ENCODE measurements around the gene HECTD2.
A peak's percentile ranks its signal among the peaks of the same experiment; 100 is the strongest.

HECTD2 gene

DNA sequence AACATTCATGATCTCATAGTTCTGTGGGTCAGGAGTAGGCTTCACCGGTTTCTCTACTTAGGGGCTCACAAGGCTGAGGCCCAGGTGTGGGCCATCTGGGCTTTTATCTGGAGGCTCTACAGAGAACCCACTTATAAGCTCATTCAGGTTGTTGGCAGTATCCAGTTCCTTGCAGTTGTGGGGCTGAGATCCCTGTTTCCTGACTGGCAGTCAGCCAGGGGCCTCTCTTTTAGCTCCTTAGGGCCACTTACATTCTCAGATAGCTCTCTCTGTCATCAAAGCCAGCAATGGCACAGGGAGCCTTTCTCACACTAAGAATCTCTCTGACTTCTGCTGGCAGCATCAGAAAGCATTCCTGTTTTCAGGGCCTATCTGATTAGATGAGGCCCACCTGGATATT is 18.2 kb upstream of the HECTD2 start:
- H3K4me3 ChIP-seq (ENCODE audit: low read depth, low read length) = no peak overlapping the region
- no peak for TF ChIP-seq CTCF (IDR thresholded peaks at IDR 0.05; ENCODE audit: low read depth, low read length)
- DNase-seq (ENCODE audit: low read depth, low spot score) = no peak
- in situ Hi-C loops (cut with HindIII; ENCODE audit: low sequenced_read_pairs) = no loop called here

DNA sequence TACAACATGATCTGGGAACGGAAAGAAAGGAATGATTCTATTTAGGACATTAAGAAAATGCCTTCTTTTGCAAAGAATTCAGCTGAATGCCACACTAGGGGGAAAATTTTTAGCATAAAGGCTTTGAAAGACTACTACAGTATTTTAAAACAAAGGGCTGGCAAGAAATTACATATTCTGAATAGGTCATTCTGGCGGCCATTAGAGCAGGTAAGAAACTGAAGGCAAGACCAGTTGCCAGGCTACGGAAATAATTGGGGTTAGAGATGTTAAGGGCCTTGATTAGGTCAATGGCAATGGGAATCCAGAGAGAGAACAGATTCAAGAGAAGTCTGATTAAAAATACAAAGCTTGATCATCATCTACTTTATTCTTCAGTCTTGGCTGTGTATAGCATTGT is 3.8 kb upstream of the HECTD2 start:
- no peak for TF ChIP-seq CTCF (IDR thresholded peaks at IDR 0.05; ENCODE audit: low read depth, low read length)
- H3K4me3 ChIP-seq (ENCODE audit: low read depth, low read length) = no peak overlapping the region
- in situ Hi-C loops (cut with HindIII; ENCODE audit: low sequenced_read_pairs) = no loop called here
- DNase-seq (ENCODE audit: low read depth, low spot score) = no peak

- in situ Hi-C loops (cut with HindIII; ENCODE audit: low sequenced_read_pairs) = no loop called here
- peak; percentile 89 for DNase-seq (ENCODE audit: low read depth, low spot score)
- peak overlapping the region; percentile 79 for H3K4me3 ChIP-seq (ENCODE audit: low read depth, low read length)
- TF ChIP-seq CTCF (IDR thresholded peaks at IDR 0.05; ENCODE audit: low read depth, low read length) = peak; percentile 16
These were observed 875 bp upstream of the HECTD2 start for GRCh38 chr10:91409069-91409868.

GRCh38 chr10:91410638-91411371 is 661 bp downstream of the HECTD2 start:
- DNase-seq (ENCODE audit: low read depth, low spot score) = peak; percentile 58
- peak overlapping the region; percentile 85 for H3K4me3 ChIP-seq (ENCODE audit: low read depth, low read length)
- in situ Hi-C loops (cut with HindIII; ENCODE audit: low sequenced_read_pairs) = no loop called here
- TF ChIP-seq CTCF (IDR thresholded peaks at IDR 0.05; ENCODE audit: low read depth, low read length) = no peak

DNA sequence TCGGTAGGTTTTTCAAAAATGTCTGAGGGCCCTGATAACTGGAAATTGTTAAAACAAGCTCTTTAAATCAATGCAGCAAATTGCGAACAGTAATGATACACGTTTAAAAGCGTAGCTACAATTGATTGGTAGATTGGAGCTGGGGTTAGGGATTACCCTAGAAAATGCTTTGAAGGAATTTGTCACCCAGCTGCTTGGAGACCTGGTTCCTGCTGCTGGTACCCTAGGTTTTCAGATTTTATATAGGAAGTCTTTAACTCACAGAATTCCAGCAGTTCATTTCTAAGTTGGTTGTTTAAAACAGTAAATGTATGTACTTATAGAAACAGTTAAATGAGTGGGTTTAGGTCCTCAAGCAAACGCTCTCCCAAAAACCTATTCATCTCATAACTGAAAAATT is 1.5 kb downstream of the HECTD2 start:
- H3K4me3 ChIP-seq (ENCODE audit: low read depth, low read length) = peak overlapping the region; percentile 85
- no peak for DNase-seq (ENCODE audit: low read depth, low spot score)
- in situ Hi-C loops (cut with HindIII; ENCODE audit: low sequenced_read_pairs) = no loop called here
- TF ChIP-seq CTCF (IDR thresholded peaks at IDR 0.05; ENCODE audit: low read depth, low read length) = no peak

- no peak for TF ChIP-seq CTCF (IDR thresholded peaks at IDR 0.05; ENCODE audit: low read depth, low read length)
- DNase-seq (ENCODE audit: low read depth, low spot score) = no peak
- H3K4me3 ChIP-seq (ENCODE audit: low read depth, low read length) = no peak overlapping the region
- in situ Hi-C loops (cut with HindIII; ENCODE audit: low sequenced_read_pairs) = no loop called here
These were observed 2.4 kb downstream of the HECTD2 start for GRCh38 chr10:91412354-91413087.
